Stimulated activated CD4-positive, alpha-beta T cell treated with anti-CD3 and anti-CD28 coated beads, Interleukin-1b, Interleukin-23, amount 100 ng/mL, for 24 hours (primary cell): ENCODE data around the gene SMAD9.
"Not testable (repeated sequence)": the region's sequence is repeated elsewhere in the genome, so short reads cannot be mapped to it uniquely, and the experiment has no call there.

Experiments used
- DNase-seq, 4 experiments: peaks; one replicate each; pipeline ENCODE4 v3.0.0-alpha.2; 2020; ENCODE audit warnings: low read depth in 4 of 4, low spot score in 1 of 4

Gene SMAD9

DNA sequence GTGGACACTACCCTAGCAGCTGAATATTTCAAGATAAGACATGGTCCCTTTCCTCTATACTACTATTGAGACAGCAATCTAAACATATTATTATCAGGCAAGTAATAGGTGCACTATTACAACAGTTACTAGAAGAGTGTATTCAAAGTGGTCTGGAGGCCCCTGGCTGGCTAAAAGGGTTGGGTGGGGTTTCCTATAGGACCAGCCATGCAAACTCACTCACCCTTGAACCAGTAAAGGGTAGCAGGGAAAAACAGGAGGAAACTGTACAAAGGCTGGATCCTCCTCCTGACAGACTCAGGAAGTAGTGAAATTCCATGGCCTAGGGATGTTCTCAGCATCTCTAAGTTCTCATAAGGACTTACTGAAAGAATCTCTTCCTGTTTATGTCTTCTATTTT, 7.7 kb downstream of the SMAD9 start:
- DNase-seq = no peak

DNA sequence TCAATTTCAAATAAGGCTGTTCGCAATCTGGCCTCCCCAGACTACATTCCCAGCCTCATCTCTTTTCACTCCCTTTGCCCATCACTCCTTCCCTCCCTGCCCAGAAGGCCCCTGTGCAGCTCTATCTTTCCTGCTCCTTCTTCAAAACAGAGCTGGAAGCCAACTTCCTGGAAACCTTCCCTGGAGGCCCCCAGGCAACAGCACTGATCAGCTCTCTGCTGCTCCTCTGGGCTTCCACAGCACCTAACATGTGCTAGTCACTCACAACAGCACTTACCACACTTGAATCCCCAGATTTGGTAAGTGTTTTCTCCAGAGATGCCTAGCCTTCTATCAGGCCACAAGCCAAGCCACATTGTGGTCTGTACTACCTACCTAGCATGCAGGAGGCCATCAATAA, 9.5 kb downstream of the SMAD9 start:
- DNase-seq = no peak

DNA sequence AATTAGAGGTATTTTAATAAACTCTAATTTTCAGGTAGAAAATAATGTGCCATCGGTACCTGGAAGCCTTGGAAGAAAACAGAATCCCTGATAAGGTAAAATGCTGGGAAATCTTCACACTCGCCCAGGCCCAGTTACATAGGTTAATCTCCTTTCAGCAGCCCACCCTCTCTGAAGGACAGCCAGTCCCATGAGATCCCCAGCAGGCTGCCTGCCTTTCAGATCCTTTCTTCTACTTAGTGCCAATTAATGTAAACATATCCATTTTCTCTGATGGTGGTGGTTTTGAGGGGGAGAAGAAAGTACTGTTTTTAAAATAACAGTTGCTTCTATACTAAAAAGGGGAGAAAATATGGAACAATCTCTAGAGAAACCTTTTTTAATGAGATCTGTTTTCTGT, 12.2 kb downstream of the SMAD9 start:
- no peak for DNase-seq

GRCh38 chr13:36907266-36907665, 12.8 kb downstream of the SMAD9 start:
- no peak for DNase-seq

GRCh38 chr13:36905944-36906343, 14.1 kb downstream of the SMAD9 start:
- DNase-seq = no peak

DNA sequence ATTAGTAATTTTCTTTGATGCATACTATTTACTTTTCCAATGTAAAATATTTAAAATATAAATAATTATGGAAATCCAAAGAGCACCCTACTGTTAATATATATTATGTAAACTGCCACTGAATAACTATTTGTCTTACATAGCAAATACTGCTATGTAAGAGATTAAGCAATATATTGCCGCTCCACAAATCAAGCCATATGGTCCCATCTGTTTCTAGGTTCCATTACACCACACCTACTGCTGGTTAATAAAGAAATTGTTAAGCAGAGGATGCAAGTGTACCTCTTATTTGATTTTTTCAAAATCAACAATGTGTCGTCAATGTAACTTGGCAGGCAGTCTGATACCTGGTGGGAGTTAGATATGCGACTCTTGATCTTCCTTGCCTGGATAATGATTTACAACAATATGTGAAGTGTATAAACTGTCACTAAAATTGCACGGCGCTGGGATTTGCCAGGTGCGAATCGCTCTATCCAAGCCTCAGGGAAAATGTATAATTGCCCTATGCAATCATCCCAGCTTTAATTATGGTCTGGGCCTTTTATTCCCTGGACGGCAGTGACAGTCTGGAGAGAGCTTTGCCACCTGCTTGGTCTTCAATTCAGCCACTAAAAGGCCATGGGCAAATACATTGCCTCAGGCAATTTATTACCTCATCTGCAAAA, 16.0 kb downstream of the SMAD9 start:
- DNase-seq = no peak

DNA sequence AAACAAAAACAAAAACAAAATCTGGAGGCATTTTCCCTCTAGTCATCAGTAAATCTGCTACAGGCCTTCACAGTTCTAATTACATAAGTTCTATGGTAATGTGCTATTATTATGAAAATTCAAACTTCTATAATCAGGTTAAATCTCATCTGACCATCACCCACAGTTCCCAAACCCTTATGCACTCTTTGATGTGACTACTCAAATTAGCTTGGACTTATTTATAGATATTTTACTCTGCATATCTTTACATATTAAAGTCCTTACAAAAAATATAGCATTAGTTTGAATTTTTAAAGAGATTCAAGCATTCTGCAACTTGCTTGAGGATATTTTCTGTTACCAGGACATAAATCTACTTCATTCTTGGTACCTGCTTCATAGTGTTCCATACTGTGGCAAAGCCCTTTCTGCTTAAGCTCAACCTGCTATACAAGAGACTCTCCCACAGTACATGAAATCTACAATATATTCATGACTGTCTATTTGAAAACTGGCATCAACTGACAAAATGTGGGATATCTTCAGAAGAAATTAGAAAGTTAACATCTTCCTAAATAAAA, 22.9 kb downstream of the SMAD9 start:
- no peak for DNase-seq

GRCh38 chr13:36891752-36892151, 28.3 kb downstream of the SMAD9 start:
- no peak for DNase-seq

- no peak for DNase-seq
Observed at GRCh38 chr13:36888645-36889044, 31.4 kb downstream of the SMAD9 start.

DNA sequence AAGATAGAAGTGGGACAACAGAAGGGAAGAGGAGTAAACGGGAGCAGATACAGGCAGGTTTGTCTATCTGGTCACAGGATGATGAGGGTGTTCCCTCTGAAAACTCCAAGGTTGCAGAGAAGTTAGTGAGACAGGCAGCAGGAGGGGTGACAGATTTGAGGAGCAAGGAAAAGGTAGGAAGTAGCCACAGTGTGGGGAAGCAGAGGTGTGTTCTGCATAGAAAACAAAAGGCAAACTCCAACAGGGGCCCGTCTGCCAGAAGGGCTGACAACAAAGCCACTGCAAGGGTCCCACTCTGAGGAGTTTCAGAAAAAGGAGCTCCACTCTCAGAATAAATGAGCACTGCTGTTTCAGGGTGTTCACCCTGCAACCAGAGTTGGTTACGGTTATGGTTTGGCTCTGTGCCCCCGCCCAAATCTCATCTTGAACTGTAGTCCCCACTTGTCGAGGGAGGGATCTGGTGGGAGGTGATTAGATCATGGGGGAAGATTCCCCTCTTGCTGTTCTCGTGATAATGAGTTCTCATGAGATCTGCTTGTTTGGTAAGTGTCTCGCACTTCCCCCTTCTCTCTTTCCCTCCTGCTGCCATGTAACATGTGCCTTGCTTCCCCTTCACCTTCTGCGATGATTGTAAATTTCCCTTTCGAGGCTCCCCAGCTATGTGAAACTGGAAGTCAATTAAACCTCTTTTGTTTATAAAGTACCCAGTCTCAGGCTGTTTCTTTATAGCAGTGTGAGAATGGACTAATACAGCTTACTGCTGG, 32.1 kb downstream of the SMAD9 start:
- no peak for DNase-seq

GRCh38 chr13:36885901-36886300, 34.1 kb downstream of the SMAD9 start:
- DNase-seq = no peak

GRCh38 chr13:36884235-36884634, 35.8 kb downstream of the SMAD9 start:
- DNase-seq = no peak

- DNase-seq = no peak
Observed at GRCh38 chr13:36883824-36884223, 36.2 kb downstream of the SMAD9 start.

DNA sequence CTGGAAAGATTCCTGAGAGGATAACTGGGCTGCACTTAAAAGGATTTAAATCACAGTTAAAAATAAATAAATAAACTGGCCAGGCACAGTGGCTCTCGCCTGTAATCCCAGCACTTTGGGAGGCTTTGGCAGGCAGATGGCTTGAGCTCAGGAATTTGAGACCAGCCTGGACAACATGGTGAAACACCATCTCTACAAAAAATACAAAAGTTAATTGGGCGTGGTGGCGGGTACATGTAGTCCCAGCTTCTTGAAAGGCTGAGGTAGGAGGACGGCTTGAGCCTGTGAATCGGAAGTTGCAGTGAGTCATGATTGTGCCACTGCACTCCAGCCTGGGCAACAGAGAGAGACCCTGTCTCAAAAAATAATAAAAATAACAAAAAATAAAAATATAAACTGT, 36.6 kb downstream of the SMAD9 start:
- DNase-seq = not testable (repeated sequence)

GRCh38 chr13:36882829-36883390, 37.1 kb downstream of the SMAD9 start:
- no peak for DNase-seq

DNA sequence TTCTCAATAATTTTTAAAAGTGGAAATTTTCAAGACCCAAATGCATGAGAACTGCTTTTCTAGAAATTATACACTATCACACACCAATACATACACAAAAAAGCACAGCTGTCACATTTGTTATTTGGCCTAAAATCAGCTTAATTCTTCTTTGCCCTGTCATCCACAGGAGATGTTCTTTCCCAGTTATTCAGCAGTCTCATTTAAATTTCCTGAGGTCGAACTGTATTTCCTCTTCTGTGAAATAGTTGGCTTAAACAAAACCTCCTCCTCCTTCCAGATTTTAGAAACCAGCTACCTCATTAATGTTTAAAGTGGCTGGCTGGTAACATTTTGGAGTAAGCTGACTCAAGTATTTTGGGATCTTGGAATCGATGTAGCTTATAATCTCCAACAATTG, 39.1 kb downstream of the SMAD9 start:
- DNase-seq = no peak

GRCh38 chr13:36879218-36879938, 40.7 kb downstream of the SMAD9 start:
- no peak for DNase-seq

DNA sequence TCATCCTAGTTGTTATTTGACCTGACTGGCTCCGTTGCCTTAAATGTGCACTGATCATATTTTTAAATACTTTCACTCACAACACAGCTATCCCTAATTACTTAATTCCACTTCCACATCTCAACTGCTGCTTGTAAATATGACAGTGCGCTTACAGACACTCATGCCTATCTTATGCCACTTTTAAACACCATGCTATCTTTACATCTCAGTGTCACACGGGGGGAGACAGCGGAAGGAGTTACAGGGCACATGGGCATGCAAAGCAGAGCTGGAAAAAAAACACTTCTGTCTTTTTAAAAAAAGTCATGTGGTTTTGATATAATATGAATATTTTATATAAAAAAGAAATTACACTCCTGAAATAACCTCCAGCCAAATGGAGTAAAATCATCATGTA, 44.1 kb downstream of the SMAD9 start:
- DNase-seq = no peak

GRCh38 chr13:36875431-36875830, 44.6 kb downstream of the SMAD9 start:
- DNase-seq = no peak

DNA sequence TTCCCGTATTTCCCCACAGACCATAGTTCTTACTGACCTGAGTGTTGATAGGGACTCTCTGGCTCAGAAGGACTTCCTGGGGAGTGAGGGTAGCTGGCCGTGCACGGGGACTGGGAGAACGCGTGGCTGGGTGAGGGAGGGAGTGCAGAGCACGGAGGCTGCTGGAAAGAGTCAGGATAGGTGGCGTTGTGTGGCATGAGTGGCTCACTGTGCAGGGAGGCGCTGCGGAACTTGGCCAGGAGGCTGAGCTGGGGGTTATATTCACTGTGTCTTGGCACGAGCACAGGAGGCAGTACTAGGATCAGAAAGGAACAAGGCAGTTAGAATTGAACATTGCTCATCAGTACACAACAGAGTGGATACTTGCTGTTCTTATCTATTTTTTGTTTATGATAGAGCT, 47.4 kb downstream of the SMAD9 start:
- no peak for DNase-seq

DNA sequence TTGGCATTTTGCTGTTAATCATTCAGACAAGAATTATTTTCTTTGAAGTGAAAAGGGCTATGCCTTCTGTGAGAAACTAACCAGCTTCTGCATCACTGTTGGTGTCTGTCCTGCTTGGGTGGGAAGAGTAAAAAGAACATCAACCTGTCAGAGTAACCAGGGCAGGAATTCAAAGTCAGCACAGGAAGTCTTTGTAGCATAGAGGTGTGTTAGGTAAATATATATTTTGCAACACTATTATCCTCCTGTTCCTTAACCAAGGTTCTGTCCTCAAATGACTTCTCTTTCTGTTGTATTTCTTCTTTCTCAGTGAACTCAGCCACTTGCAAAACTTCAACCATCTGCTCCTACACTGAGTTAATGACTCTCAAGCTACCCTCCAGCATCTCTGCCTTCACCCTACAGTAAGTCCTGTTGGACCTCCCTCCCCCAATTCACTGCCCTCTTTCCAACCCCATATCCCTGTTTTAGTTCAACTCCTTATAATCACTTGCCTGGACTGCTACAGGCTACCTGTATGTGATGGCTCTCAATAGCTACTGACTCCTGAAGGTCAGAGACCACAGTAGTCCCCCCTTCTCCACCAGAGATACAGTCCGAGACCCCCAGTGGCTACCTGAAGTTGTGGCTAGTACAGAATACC, 49.9 kb downstream of the SMAD9 start:
- DNase-seq = no peak
